Transverse colon (tissue), 4 donors: ENCODE data around the gene ASXL1. TPM values are rescaled to one million over a fixed set of nuclear protein-coding genes. Genes with fewer than 3 reads are reported as not detected.

Source experiments
- DNase-seq: peaks from one replicate; pipeline ENCODE4 v3.0.0-alpha.2; 2019
- H3K27ac ChIP-seq, 4 donors: fragments of 200-600 bp; sonication (generic); 2 replicates each; pipeline ENCODE4 v1.5.1; 2016 to 2018; ENCODE audit warnings: inconsistent platforms in 4 of 4
- H3K27me3 ChIP-seq: fragments of 200-600 bp; sonication (generic); 2 replicates; pipeline ENCODE4 v1.5.1; 2017; ENCODE audit warnings: inconsistent platforms
- H3K36me3 ChIP-seq, 4 donors: fragments of 200-600 bp; sonication (generic); 2 replicates each; pipeline ENCODE4 v1.5.1; 2017 to 2019; ENCODE audit warnings: inconsistent platforms in 4 of 4
- H3K4me1 ChIP-seq, 4 donors: fragments of 200-600 bp; sonication (generic); 2 replicates each; pipeline ENCODE4 v1.5.1; 2017 to 2020; ENCODE audit warnings: inconsistent platforms in 4 of 4
- H3K4me3 ChIP-seq, 4 donors: fragments of 200-600 bp; sonication (generic); 1 replicate in 1 of 4; 2 replicates in 3 of 4; pipeline versions ENCODE4 v1.5.1 to v1.6.1; 2017 to 2019; ENCODE audit warnings: inconsistent platforms in 4 of 4
- H3K9me3 ChIP-seq, 2 donors: fragments of 200-600 bp; sonication (generic); 2 replicates each; pipeline ENCODE4 v1.5.1; 2017 to 2019; ENCODE audit warnings: inconsistent platforms in 2 of 2
- EP300 ChIP-seq: sonication (generic); formaldehyde crosslinking; IDR thresholded peaks from one replicate; pipeline ENCODE4 v1.6.1; 2017; ENCODE audit warnings: antibody characterized with exemption, low read depth
- POLR2A ChIP-seq: fragments of 450-650 bp; IDR thresholded peaks from one replicate; pipeline ENCODE4 v1.6.1; 2016; ENCODE audit warnings: antibody characterized with exemption, mild to moderate bottlenecking, moderate library complexity
- POLR2AphosphoS5 ChIP-seq, 3 donors: sonication (generic); formaldehyde crosslinking; IDR thresholded peaks; one replicate each; pipeline ENCODE4 v1.6.1; 2016; ENCODE audit warnings: antibody characterized with exemption in 3 of 3
- WGBS, 2 donors: methylation state at CpG; one replicate each; pipeline ENCODE4 v1.1.5; 2018; ENCODE audit warnings: low coverage in 1 of 2; 5-methylcytosine and 5-hydroxymethylcytosine counted together
- in situ Hi-C, 4 donors: fragments of 200-750 bp; cut with MboI; loops; one replicate each; pipeline versions ENCODE4 v1.15.0 to v1.15.1; 2017; ENCODE audit warnings: low sequenced_read_pairs in 3 of 4, low pct_ligation_motif_present in 1 of 4, low pct_unique_long_range_greater_than_20kb in 1 of 4
- intact Hi-C: fragments of 100-400 bp; cut with DNase I; formaldehyde crosslinking; loops from one replicate; pipeline ENCODE4 v1.15.1; 2023; ENCODE audit warnings: low total_unique reads
- total RNA-seq, 4 donors: library from RNA; depleted of rRNA; stranded (reverse); fragments of >200 nt; gene quantifications; one replicate each; pipeline ENCODE4 v1.1.0, GENCODE V29; 2016
- TF ChIP-seq, protein P1 (sequence below), 5 experiments: fragments of 200-600 bp in 3 of 5; fragments of 450-650 bp in 2 of 5; sonication (generic) in 3 of 5; IDR thresholded peaks; 1 replicate in 2 of 5; 2 replicates in 3 of 5; pipeline ENCODE4 v1.5.1; 2016 to 2017; ENCODE audit warnings: antibody characterized with exemption in 5 of 5, inconsistent platforms in 3 of 5, mild to moderate bottlenecking in 2 of 5, moderate library complexity in 1 of 5

ASXL1 gene
- total RNA-seq, 4 donors from 2014 or later = 39.6 to 293 (median 92.8) TPM

DNA sequence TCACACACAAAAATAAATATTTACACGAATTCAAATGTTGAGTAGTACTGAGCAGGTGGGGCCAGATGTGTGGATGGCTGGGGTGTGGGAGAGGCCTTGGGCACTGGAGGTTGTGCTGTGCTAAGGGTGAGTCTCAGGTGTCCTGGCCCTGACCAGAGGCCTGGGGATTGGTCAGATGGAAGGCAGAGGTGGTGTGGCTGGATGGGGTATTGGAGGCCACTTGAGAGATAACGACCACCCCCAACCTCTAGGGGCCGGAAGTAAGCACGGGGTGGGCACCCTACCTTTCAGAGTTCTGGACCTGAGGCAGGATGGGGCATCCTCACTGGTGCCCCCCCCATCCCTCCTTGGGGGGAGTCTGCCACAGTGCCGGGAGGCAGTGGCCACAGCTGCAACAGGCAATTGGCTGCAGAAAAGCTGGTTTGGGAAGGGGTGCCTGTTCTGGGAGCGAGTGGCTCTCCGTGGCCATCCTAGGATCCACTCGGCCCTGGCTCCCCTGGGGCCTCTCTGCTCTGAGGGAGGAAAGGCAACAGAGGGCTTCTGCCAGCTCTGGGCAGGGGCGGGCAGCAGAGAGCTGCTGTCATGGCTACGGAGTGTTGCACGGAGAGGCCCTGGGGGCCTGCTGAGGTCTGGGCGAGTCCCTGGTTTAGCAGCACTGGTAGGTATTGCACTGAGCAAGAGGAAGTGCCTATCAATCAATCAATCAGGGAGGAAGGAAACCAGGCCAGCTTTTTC lies 87.6 kb downstream of the ASXL1 start:
- 71% methylated on average over 12 of the region's 12 CpGs; no CpG with 5 or more reads in 1 of the 2 donors for WGBS, 2 donors
- DNase-seq = peak; percentile 6
- Histone ChIP-seq H3K27me3 (no peaks in the 10 kb centered on the region), H3K4me1 (peaks cover 0 to 14% (median 10%) of the 10 kb centered on the region in 4 donors), H3K36me3 (peaks cover 0 to 18% (median 1%) of the 10 kb centered on the region in 4 donors), H3K27ac (no peak overlapping the region), H3K9me3 (no peaks in the 10 kb centered on the region), H3K4me3 (no peak overlapping the region)
- intact Hi-C loops (no loop called here), in situ Hi-C loops (no loop called here)
- TF ChIP-seq POLR2AphosphoS5 (IDR thresholded peaks at IDR 0.05) = no peak
- no peak for TF ChIP-seq EP300
- TF ChIP-seq, protein P1, sequence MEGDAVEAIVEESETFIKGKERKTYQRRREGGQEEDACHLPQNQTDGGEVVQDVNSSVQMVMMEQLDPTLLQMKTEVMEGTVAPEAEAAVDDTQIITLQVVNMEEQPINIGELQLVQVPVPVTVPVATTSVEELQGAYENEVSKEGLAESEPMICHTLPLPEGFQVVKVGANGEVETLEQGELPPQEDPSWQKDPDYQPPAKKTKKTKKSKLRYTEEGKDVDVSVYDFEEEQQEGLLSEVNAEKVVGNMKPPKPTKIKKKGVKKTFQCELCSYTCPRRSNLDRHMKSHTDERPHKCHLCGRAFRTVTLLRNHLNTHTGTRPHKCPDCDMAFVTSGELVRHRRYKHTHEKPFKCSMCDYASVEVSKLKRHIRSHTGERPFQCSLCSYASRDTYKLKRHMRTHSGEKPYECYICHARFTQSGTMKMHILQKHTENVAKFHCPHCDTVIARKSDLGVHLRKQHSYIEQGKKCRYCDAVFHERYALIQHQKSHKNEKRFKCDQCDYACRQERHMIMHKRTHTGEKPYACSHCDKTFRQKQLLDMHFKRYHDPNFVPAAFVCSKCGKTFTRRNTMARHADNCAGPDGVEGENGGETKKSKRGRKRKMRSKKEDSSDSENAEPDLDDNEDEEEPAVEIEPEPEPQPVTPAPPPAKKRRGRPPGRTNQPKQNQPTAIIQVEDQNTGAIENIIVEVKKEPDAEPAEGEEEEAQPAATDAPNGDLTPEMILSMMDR (IDR thresholded peaks at IDR 0.05) = no peak

DNA sequence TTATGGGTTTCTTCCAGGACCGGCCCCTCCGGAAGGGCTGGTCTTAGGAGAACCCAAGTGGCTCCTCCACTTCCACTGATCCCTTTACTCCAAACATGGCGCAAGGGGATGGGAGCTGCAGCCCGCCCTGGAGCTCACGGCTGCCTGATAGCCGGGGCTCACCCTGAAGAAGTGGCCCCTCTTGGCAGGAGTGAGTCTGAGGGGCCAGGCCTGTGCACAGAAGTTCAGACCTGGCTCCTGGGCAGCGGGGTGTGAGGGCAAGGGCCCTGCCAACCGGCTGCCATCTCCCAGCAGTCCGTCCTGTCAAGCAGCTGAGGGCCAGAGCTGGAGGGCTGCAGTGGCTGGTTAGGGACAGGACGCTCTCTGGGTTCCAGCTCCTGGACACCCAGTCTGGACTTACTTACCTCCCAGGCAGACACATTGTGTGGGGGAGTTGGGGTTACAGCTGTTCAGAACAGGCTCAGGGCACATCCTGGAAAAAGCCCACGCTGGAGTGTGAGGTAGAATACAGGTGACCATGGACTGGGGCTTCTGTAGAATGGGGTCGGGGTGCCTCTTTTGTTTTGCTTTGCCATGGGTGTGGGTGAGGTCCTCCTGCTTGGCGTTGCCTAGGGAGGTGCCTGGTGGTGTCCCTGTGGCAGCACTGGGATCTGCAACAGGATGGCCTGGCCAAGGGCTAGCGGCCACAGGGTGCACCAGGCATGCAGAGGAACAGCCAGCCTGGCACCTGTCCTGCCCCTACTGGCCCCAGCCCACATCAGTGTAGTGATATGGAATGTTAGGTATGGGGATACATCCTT lies 88.4 kb downstream of the ASXL1 start:
- no peak overlapping the region for H3K27ac ChIP-seq
- no peaks in the 10 kb centered on the region for H3K27me3 ChIP-seq
- intact Hi-C loops (no loop called here), in situ Hi-C loops (no loop called here)
- no peaks in the 10 kb centered on the region for H3K9me3 ChIP-seq
- H3K4me3 ChIP-seq = no peak overlapping the region
- peaks cover 0 to 26% (median 2%) of the 10 kb centered on the region in 4 donors for H3K36me3 ChIP-seq
- 90% methylated on average over 14 of the region's 14 CpGs; no CpG with 5 or more reads in 1 of the 2 donors for WGBS, 2 donors
- TF ChIP-seq EP300 (no peak), POLR2A (no peak), POLR2AphosphoS5 (IDR thresholded peaks at IDR 0.05) (no peak)
- TF ChIP-seq, protein P1 (IDR thresholded peaks at IDR 0.05) = no peak
- H3K4me1 ChIP-seq = peaks cover 0 to 16% (median 10%) of the 10 kb centered on the region in 4 donors
- DNase-seq = peak; percentile 6

DNA sequence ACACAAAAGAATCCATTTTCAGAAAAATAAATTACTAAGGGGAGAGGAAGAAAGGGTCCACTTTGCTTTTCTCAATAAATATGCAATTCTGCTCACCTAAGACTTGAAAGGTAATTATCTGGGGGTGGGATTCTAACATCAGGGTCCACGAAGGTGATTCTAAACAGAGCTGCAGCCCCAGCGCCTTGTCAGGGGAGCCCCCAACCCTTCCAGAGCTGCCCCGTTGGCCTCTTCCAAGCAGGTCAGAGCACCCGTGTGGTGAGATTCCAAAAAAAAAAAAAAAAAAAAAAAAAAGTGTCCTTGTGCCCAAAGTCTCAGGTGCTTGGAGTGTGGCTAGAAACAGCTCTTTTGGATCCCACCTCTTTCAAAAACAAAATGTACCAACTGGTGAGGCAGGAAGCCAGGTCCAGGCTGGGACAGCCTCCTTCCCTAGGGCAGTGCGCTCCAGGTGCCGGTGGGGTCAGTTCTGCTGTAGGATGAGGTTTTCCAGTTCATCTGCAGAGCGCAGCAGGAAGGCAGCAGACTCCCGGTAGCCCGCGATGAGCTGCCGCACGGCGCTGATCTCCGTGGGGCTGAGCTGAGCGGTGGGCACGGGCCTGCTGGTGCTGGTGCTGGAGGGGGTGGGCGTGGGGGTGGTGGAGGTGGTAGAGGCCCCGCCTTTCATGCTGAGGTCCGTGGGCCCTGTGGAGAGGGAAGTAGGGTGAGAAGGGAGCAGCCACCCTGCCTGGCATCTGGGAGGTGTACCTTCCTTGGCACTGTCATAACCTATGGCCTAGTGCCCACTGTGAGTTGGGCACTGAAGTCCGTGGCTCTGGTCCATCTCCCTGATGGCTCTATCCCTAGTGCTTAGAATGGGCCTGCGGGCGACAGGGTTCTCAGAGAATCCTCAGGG lies 89.3 kb downstream of the ASXL1 start:
- Histone ChIP-seq H3K36me3 (peaks cover 0 to 32% (median 6%) of the 10 kb centered on the region in 4 donors), H3K4me3 (no peak overlapping the region), H3K27ac (peak overlapping the region in 2 of 4 donors; percentile 37 to 54), H3K9me3 (no peaks in the 10 kb centered on the region), H3K27me3 (no peaks in the 10 kb centered on the region), H3K4me1 (peaks cover 0 to 16% (median 10%) of the 10 kb centered on the region in 4 donors)
- DNase-seq = peak; percentile 6
- 74 to 88% methylated on average over 5 to 21 of the region's 22 CpGs for WGBS, 2 donors
- no peak for TF ChIP-seq POLR2AphosphoS5 (IDR thresholded peaks at IDR 0.05)
- TF ChIP-seq, protein P1 (IDR thresholded peaks at IDR 0.05) = no peak
- TF ChIP-seq EP300 = no peak
- intact Hi-C loops = no loop called here
- in situ Hi-C loops = no loop called here
